CD14-positive monocyte (primary cell): ENCODE data around the gene RPGRIP1. TPM values are rescaled to one million over a fixed set of nuclear protein-coding genes. Genes with fewer than 3 reads are reported as not detected.
A peak's percentile ranks its signal among the peaks of the same experiment; 100 is the strongest.

Experiments
- DNase-seq, 3 donors: peaks; one replicate each; pipeline ENCODE4 v3.0.0-alpha.2; 2011 to 2022
- H2AFZ ChIP-seq: 2 replicates; pipeline ENCODE4 v1.6.0; 2012; ENCODE audit warnings: mild to moderate bottlenecking, low read depth, low read length, inconsistent platforms; ENCODE audit not compliant: insufficient read depth, poor library complexity, severe bottlenecking
- H3K27ac ChIP-seq, 2 donors: 1 replicate in 1 of 2; 2 replicates in 1 of 2; pipeline ENCODE4 v1.5.1; 2012 to 2013; ENCODE audit warnings: low read length in 2 of 2, control low read depth in 1 of 2, inconsistent platforms in 1 of 2, low read depth in 1 of 2, mild to moderate bottlenecking in 1 of 2
- H3K27me3 ChIP-seq, 2 donors: one replicate each; pipeline versions ENCODE4 v1.6.0 to v1.6.1; 2011 to 2013; ENCODE audit warnings: low read length in 2 of 2; ENCODE audit not compliant: control insufficient read depth in 2 of 2, insufficient read depth in 2 of 2
- H3K36me3 ChIP-seq, 2 donors: replicated peaks in 1 of 2; 1 replicate in 1 of 2; 2 replicates in 1 of 2; pipeline versions ENCODE4 v1.5.1 to v1.6.1; 2012 to 2013; ENCODE audit warnings: low read length in 2 of 2, control low read depth in 1 of 2, inconsistent platforms in 1 of 2, mild to moderate bottlenecking in 1 of 2; ENCODE audit not compliant: insufficient read depth in 2 of 2, control insufficient read depth in 1 of 2
- H3K4me1 ChIP-seq, 2 donors: 1 replicate in 1 of 2; 2 replicates in 1 of 2; pipeline versions ENCODE4 v1.5.1 to v1.6.1; 2012 to 2013; ENCODE audit warnings: low read length in 2 of 2, control low read depth in 1 of 2, inconsistent platforms in 1 of 2, mild to moderate bottlenecking in 1 of 2, moderate library complexity in 1 of 2; ENCODE audit not compliant: insufficient read depth in 2 of 2, control insufficient read depth in 1 of 2
- H3K4me2 ChIP-seq: replicated peaks from 2 replicates; pipeline ENCODE3; 2012; ENCODE audit warnings: low read length, moderate library complexity, mild to moderate bottlenecking; ENCODE audit not compliant: poor library complexity, severe bottlenecking; ENCODE audit errors: extremely low read depth
- H3K4me3 ChIP-seq, 3 experiments: fragments of 200-600 bp in 1 of 3; sonication (generic) in 1 of 3; replicated peaks in 1 of 3; 1 replicate in 2 of 3; 2 replicates in 1 of 3; pipeline ENCODE4 v1.5.1; 2011 to 2013; ENCODE audit warnings: low read length in 3 of 3, mild to moderate bottlenecking in 3 of 3, control low read depth in 2 of 3, low read depth in 2 of 3, inconsistent platforms in 1 of 3, moderate library complexity in 1 of 3
- H3K79me2 ChIP-seq: 2 replicates; pipeline ENCODE4 v1.6.0; 2012; ENCODE audit warnings: mild to moderate bottlenecking, control low read depth, inconsistent platforms, low read length, moderate library complexity; ENCODE audit not compliant: insufficient read depth
- H3K9ac ChIP-seq: 2 replicates; pipeline ENCODE4 v1.6.0; 2017; ENCODE audit warnings: low read length, mild to moderate bottlenecking; ENCODE audit not compliant: insufficient read depth, poor library complexity, severe bottlenecking
- H3K9me3 ChIP-seq, 2 donors: replicated peaks in 1 of 2; 1 replicate in 1 of 2; 2 replicates in 1 of 2; pipeline versions ENCODE4 v1.5.1 to v1.6.1; 2012 to 2013; ENCODE audit warnings: low read length in 2 of 2, control low read depth in 1 of 2; ENCODE audit not compliant: control insufficient read depth in 1 of 2, insufficient read depth in 1 of 2
- H4K20me1 ChIP-seq: 2 replicates; pipeline ENCODE4 v1.6.0; 2012; ENCODE audit warnings: mild to moderate bottlenecking, low read length, control low read depth, moderate library complexity; ENCODE audit not compliant: insufficient read depth
- H3K27ac Mint-ChIP-seq, 7 donors: one replicate each; pipeline ENCODE4 v1.8.0; 2020; ENCODE audit warnings: mild to moderate bottlenecking in 7 of 7, mixed read lengths in 7 of 7, moderate library complexity in 6 of 7, inconsistent platforms in 2 of 7
- H3K27me3 Mint-ChIP-seq, 3 donors: one replicate each; pipeline ENCODE4 v1.8.0; 2021 to 2022; ENCODE audit warnings: low read depth in 3 of 3, mild to moderate bottlenecking in 3 of 3, mixed read lengths in 3 of 3, moderate library complexity in 3 of 3, inconsistent platforms in 1 of 3
- H3K36me3 Mint-ChIP-seq, 2 donors: one replicate each; pipeline ENCODE4 v1.8.0; 2020; ENCODE audit warnings: mixed read lengths in 2 of 2, inconsistent platforms in 1 of 2, mild to moderate bottlenecking in 1 of 2
- H3K4me1 Mint-ChIP-seq: one replicate; pipeline ENCODE4 v1.8.0; 2020; ENCODE audit warnings: mild to moderate bottlenecking, mixed read lengths
- H3K4me3 Mint-ChIP-seq, 2 donors: one replicate each; pipeline ENCODE4 v1.8.0; 2020; ENCODE audit warnings: mild to moderate bottlenecking in 2 of 2, mixed read lengths in 2 of 2, moderate library complexity in 1 of 2
- H3K9me3 Mint-ChIP-seq, 7 donors: one replicate each; pipeline ENCODE4 v1.8.0; 2020 to 2022; ENCODE audit warnings: mixed read lengths in 7 of 7, mild to moderate bottlenecking in 6 of 7, moderate library complexity in 6 of 7, inconsistent platforms in 2 of 7
- CTCF ChIP-seq: fragments of 200-600 bp; IDR thresholded peaks from one replicate; pipeline ENCODE4 v1.8.0; 2022; ENCODE audit warnings: antibody characterized with exemption, mild to moderate bottlenecking
- WGBS: methylation state at CpG from one replicate; pipeline ENCODE4 v1.1.5; 2013; ENCODE audit warnings: missing lambda C conversion rate; ENCODE audit not compliant: insufficient coverage; 5-methylcytosine and 5-hydroxymethylcytosine counted together
- intact Hi-C, 2 donors: fragments of 100-400 bp; cut with micrococcal nuclease; formaldehyde crosslinking; loops; one replicate each; pipeline versions ENCODE4 v1.15.0 to v1.15.1; 2023
- polyA plus RNA-seq, 3 donors: library from polyadenylated mRNA; depleted of rRNA in 1 of 3; unstranded in 2 of 3; stranded (reverse) in 1 of 3; fragments of 300-500 nt in 2 of 3; fragments of >200 nt in 1 of 3; fragmentation: Illumina TruSeq in 2 of 3; gene quantifications; 1 replicate in 2 of 3; 2 replicates in 1 of 3; pipeline ENCODE4 v1.2.3, GENCODE V29; 2012 to 2021

Gene RPGRIP1
- polyA plus RNA-seq, 3 donors = 4.7 to 10.4 (median 7.4) TPM

- no peaks in the 10 kb centered on the region for H3K36me3 ChIP-seq
- H3K4me1 ChIP-seq = peaks cover 42 to 49% of the 10 kb centered on the region in 2 donors
- H3K36me3 Mint-ChIP-seq = peaks cover 0 to 16% of the 10 kb centered on the region in 2 donors
- H3K9me3 Mint-ChIP-seq = peaks cover 0 to 3% (median 0%) of the 10 kb centered on the region in 7 donors
- peak overlapping the region; percentile 62 to 72 for H3K27ac ChIP-seq
- H3K79me2 ChIP-seq = no peaks in the 10 kb centered on the region
- no peaks in the 10 kb centered on the region for H4K20me1 ChIP-seq
- no peak overlapping the region for H3K4me3 ChIP-seq
- no peak overlapping the region for H3K4me2 ChIP-seq
- no CpG with 5 or more reads among the region's 2 CpGs for WGBS
- peaks cover 42% of the 10 kb centered on the region for H3K4me1 Mint-ChIP-seq
- no peak overlapping the region for H3K9ac ChIP-seq
- intact Hi-C loops = no loop called here
- H2AFZ ChIP-seq = no peak overlapping the region
- peaks cover 0 to 1% (median 0%) of the 10 kb centered on the region in 3 donors for H3K27me3 Mint-ChIP-seq
- no peaks in the 10 kb centered on the region for H3K9me3 ChIP-seq
- TF ChIP-seq CTCF = no peak
- H3K27me3 ChIP-seq = no peaks in the 10 kb centered on the region
- DNase-seq = no peak
- H3K27ac Mint-ChIP-seq = peak overlapping the region in 4 of 7 donors; percentile 82 to 89 (median 88)
- no peak overlapping the region for H3K4me3 Mint-ChIP-seq
Measured at GRCh38 chr14:21320913-21321312, 41.0 kb downstream of the RPGRIP1 start.

- no peaks in the 10 kb centered on the region for H4K20me1 ChIP-seq
- H3K27ac ChIP-seq = no peak overlapping the region
- intact Hi-C loops = no loop called here
- Mint-ChIP-seq H3K4me3 (no peak overlapping the region), H3K4me1 (peaks cover 32% of the 10 kb centered on the region), H3K27me3 (peaks cover 0 to 1% (median 0%) of the 10 kb centered on the region in 3 donors), H3K36me3 (peaks cover 0 to 18% of the 10 kb centered on the region in 2 donors), H3K27ac (no peak overlapping the region), H3K9me3 (peaks cover 0 to 3% (median 0%) of the 10 kb centered on the region in 7 donors)
- no peak overlapping the region for H3K9ac ChIP-seq
- no peaks in the 10 kb centered on the region for H3K79me2 ChIP-seq
- no peak for TF ChIP-seq CTCF
- no peak overlapping the region for H2AFZ ChIP-seq
- no peaks in the 10 kb centered on the region for H3K9me3 ChIP-seq
- peaks cover 27 to 31% of the 10 kb centered on the region in 2 donors for H3K4me1 ChIP-seq
- no peak overlapping the region for H3K4me2 ChIP-seq
- H3K27me3 ChIP-seq = no peaks in the 10 kb centered on the region
- H3K4me3 ChIP-seq = no peak overlapping the region
- peak in 1 of 3 donors; percentile 14 for DNase-seq
- WGBS = 90% methylated on average over 1 of the region's 2 CpGs
- H3K36me3 ChIP-seq = no peaks in the 10 kb centered on the region
Measured at GRCh38 chr14:21322716-21323115, 42.8 kb downstream of the RPGRIP1 start.
